WTC11 (cell line): ENCODE data around the gene USH2A. TPM values are rescaled to one million over a fixed set of nuclear protein-coding genes. Genes with fewer than 3 reads are reported as not detected.

ENCODE experiments used
- ATAC-seq: fragments of 200-7000 bp; cut with Tn5 transposase; 2 replicates; pipeline ENCODE4 v1.10.0; 2021; ENCODE audit warnings: mild to moderate bottlenecking, moderate library complexity
- CTCF ChIA-PET: fragments of 300-600 bp; sonication (Branson Sonifier 250); formaldehyde crosslinking; loops from one replicate; lab custom pipeline; 2021; ENCODE audit warnings: antibody characterized with exemption; lab: Charles Lee
- POLR2A ChIA-PET: fragments of 350-600 bp; sonication (Branson Sonifier 250); formaldehyde crosslinking; loops from one replicate; lab custom pipeline; 2021; ENCODE audit warnings: antibody characterized with exemption; lab: Charles Lee
- DNase-seq: peaks from one replicate; pipeline ENCODE4 v3.0.0; 2021; ENCODE audit warnings: low spot score
- H3K27ac Mint-ChIP-seq: 2 replicates; pipeline ENCODE4 v1.8.0; 2021; ENCODE audit warnings: mixed read lengths
- H3K27me3 Mint-ChIP-seq: 2 replicates; pipeline ENCODE4 v1.8.0; 2021; ENCODE audit warnings: low read depth, mild to moderate bottlenecking, moderate library complexity, mixed read lengths
- H3K36me3 Mint-ChIP-seq: 2 replicates; pipeline ENCODE4 v1.8.0; 2021; ENCODE audit warnings: mixed read lengths
- H3K4me1 Mint-ChIP-seq: 2 replicates; pipeline ENCODE4 v1.8.0; 2022; ENCODE audit warnings: mixed read lengths
- H3K4me3 Mint-ChIP-seq: 2 replicates; pipeline ENCODE4 v1.8.0; 2021; ENCODE audit warnings: mild to moderate bottlenecking, moderate library complexity, mixed read lengths
- H3K9me3 Mint-ChIP-seq: 2 replicates; pipeline ENCODE4 v1.8.0; 2021; ENCODE audit warnings: mixed read lengths
- AFF4 ChIP-seq: sonication (generic); formaldehyde crosslinking; IDR thresholded peaks from 2 replicates; pipeline ENCODE4 v1.8.1; 2023; ENCODE audit warnings: mild to moderate bottlenecking, missing genetic modification reagents, borderline replicate concordance
- ATF1 ChIP-seq: sonication (generic); formaldehyde crosslinking; IDR thresholded peaks from 2 replicates; pipeline ENCODE4 v1.8.1; 2023; ENCODE audit warnings: mild to moderate bottlenecking, moderate library complexity, missing genetic modification reagents
- CREB1 ChIP-seq: sonication (generic); formaldehyde crosslinking; IDR thresholded peaks from 2 replicates; pipeline ENCODE4 v1.8.0; 2023; ENCODE audit warnings: mild to moderate bottlenecking, missing genetic modification reagents
- CTCF ChIP-seq: fragments of 200-600 bp; IDR thresholded peaks from 2 replicates; pipeline ENCODE4 v1.8.0; 2022; ENCODE audit warnings: antibody characterized with exemption
- FOXK1 ChIP-seq: sonication (generic); formaldehyde crosslinking; IDR thresholded peaks from 2 replicates; pipeline ENCODE4 v1.8.0; 2022; ENCODE audit warnings: mild to moderate bottlenecking, moderate library complexity, missing genetic modification reagents
- JAZF1 ChIP-seq: fragments of 250-450 bp; sonication (Bioruptor Pico); IDR thresholded peaks from 2 replicates; pipeline ENCODE4 v1.9.0; 2021; ENCODE audit warnings: moderate library complexity, mild to moderate bottlenecking, inconsistent platforms
- JUN ChIP-seq: sonication (generic); formaldehyde crosslinking; IDR thresholded peaks from 2 replicates; pipeline ENCODE4 v1.8.0; 2023; ENCODE audit warnings: mild to moderate bottlenecking, missing genetic modification reagents
- MYBL2 ChIP-seq: sonication (generic); formaldehyde crosslinking; IDR thresholded peaks from 2 replicates; pipeline ENCODE4 v1.8.1; 2023; ENCODE audit warnings: mild to moderate bottlenecking, moderate library complexity, missing genetic modification reagents
- NFATC4 ChIP-seq: fragments of 250-450 bp; sonication (Bioruptor Pico); IDR thresholded peaks from 2 replicates; pipeline ENCODE4 v1.9.0; 2021; ENCODE audit warnings: mild to moderate bottlenecking
- RORB ChIP-seq: fragments of 250-450 bp; sonication (Bioruptor Pico); IDR thresholded peaks from 2 replicates; pipeline ENCODE4 v1.9.0; 2021; ENCODE audit warnings: mild to moderate bottlenecking
- SP1 ChIP-seq: sonication (generic); formaldehyde crosslinking; conservative IDR thresholded peaks from 2 replicates; pipeline ENCODE4 v1.8.1; 2022; ENCODE audit warnings: missing genetic modification reagents
- TEAD1 ChIP-seq: sonication (generic); formaldehyde crosslinking; IDR thresholded peaks from 2 replicates; pipeline ENCODE4 v1.8.0; 2022; ENCODE audit warnings: mild to moderate bottlenecking, missing genetic modification reagents
- TP53 ChIP-seq: sonication (generic); formaldehyde crosslinking; IDR thresholded peaks from 2 replicates; pipeline ENCODE4 v1.8.1; 2023; ENCODE audit warnings: mild to moderate bottlenecking, missing genetic modification reagents
- ZBTB21 ChIP-seq: sonication (generic); formaldehyde crosslinking; IDR thresholded peaks from 2 replicates; pipeline ENCODE4 v1.8.1; 2023; ENCODE audit warnings: mild to moderate bottlenecking, missing genetic modification reagents, borderline replicate concordance
- ZNF121 ChIP-seq: sonication (generic); formaldehyde crosslinking; IDR thresholded peaks from 2 replicates; pipeline ENCODE4 v1.8.0; 2023; ENCODE audit warnings: missing genetic modification reagents
- ZNF232 ChIP-seq: sonication (generic); formaldehyde crosslinking; IDR thresholded peaks from 2 replicates; pipeline ENCODE4 v1.8.0; 2022; ENCODE audit warnings: mild to moderate bottlenecking, missing genetic modification reagents
- ZNF423 ChIP-seq: fragments of 250-450 bp; sonication (Bioruptor Pico); IDR thresholded peaks from 2 replicates; pipeline ENCODE4 v2.1.2; 2022; ENCODE audit warnings: mild to moderate bottlenecking, moderate library complexity
- total RNA-seq: library from RNA; stranded (reverse); gene quantifications from 3 replicates; pipeline ENCODE4 v1.2.3, GENCODE V29; 2021
- TF ChIP-seq, protein P1 (sequence below): sonication (generic); formaldehyde crosslinking; IDR thresholded peaks from 2 replicates; pipeline ENCODE4 v1.8.0; 2022; ENCODE audit warnings: mild to moderate bottlenecking, missing genetic modification reagents
- TF ChIP-seq, protein P2 (sequence below): fragments of 250-450 bp; sonication (Bioruptor Pico); IDR thresholded peaks from 2 replicates; pipeline ENCODE4 v1.8.0; 2021; ENCODE audit warnings: mild to moderate bottlenecking
- TF ChIP-seq, protein P3 (sequence below): sonication (generic); formaldehyde crosslinking; IDR thresholded peaks from 2 replicates; pipeline ENCODE4 v1.8.1; 2022; ENCODE audit warnings: mild to moderate bottlenecking, missing genetic modification reagents, moderate library complexity, borderline replicate concordance
- TF ChIP-seq, protein P4 (sequence below): sonication (generic); formaldehyde crosslinking; IDR thresholded peaks from 2 replicates; pipeline ENCODE4 v1.8.0; 2023; ENCODE audit warnings: mild to moderate bottlenecking, missing genetic modification reagents
- TF ChIP-seq, protein P5 (sequence below): sonication (generic); formaldehyde crosslinking; IDR thresholded peaks from 2 replicates; pipeline ENCODE4 v1.8.0; 2023; ENCODE audit warnings: missing genetic modification reagents

USH2A gene
- total RNA-seq, 1 experiment from 2014 or later = 0.37 TPM

DNA sequence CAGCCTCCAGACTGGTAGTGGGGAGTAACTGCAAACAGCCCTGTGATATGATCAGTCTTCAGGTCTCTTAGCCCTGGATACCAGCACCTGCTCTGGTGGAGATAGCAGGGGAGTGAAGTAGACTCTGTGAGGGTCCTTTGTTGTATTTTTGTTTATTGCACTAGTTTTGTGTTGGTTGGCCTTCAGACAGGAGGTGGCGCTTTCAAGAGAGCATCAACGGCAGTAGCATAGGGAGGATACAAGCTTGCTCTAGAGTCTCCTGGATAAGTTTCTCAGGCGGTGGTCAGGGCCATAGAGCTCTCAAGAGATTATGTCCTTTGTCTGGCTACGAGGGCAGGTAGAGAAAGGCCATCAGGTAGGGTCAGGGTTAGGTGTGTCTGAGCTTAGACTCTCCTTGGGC, 116.4 kb downstream of the USH2A start (continued):
- TF ChIP-seq, protein P1, sequence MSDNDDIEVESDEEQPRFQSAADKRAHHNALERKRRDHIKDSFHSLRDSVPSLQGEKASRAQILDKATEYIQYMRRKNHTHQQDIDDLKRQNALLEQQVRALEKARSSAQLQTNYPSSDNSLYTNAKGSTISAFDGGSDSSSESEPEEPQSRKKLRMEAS (CRISPR knock-in tag) = no peak
- TF ChIP-seq NFATC4 (no peak), SP1 (no peak), ZNF121 (CRISPR knock-in tag) (no peak), ZNF232 (CRISPR knock-in tag) (no peak), ZBTB21 (no peak), TP53 (CRISPR knock-in tag) (no peak), CREB1 (no peak), ATF1 (CRISPR knock-in tag) (no peak)
- TF ChIP-seq, protein P2, sequence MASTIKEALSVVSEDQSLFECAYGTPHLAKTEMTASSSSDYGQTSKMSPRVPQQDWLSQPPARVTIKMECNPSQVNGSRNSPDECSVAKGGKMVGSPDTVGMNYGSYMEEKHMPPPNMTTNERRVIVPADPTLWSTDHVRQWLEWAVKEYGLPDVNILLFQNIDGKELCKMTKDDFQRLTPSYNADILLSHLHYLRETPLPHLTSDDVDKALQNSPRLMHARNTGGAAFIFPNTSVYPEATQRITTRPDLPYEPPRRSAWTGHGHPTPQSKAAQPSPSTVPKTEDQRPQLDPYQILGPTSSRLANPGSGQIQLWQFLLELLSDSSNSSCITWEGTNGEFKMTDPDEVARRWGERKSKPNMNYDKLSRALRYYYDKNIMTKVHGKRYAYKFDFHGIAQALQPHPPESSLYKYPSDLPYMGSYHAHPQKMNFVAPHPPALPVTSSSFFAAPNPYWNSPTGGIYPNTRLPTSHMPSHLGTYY = no peak
- TF ChIP-seq, protein P3, sequence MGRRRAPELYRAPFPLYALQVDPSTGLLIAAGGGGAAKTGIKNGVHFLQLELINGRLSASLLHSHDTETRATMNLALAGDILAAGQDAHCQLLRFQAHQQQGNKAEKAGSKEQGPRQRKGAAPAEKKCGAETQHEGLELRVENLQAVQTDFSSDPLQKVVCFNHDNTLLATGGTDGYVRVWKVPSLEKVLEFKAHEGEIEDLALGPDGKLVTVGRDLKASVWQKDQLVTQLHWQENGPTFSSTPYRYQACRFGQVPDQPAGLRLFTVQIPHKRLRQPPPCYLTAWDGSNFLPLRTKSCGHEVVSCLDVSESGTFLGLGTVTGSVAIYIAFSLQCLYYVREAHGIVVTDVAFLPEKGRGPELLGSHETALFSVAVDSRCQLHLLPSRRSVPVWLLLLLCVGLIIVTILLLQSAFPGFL (CRISPR knock-in tag) = no peak

DNA sequence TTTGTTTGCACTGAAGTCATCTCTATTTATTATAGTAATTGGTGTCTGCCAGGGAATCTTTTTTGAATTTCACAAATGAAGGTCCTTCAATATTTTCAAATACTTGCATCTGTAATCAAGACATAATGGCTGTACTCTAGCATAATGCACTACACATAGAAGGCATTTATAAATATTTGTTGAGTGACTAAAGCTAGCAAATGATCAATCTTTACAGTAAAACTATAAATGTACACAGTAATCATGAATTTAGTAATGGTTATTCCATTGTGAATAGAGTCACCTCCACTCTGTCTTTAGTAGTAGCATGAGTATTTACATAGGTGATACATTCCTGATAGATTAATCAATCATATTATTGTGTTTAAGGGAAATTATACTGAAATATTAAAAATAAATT, 119.6 kb downstream of the USH2A start:
- ChIA-PET POLR2A (no interaction called here), CTCF (no interaction called here)
- ATAC-seq (no peak), DNase-seq (no peak)
- Mint-ChIP-seq H3K4me3 (no peak overlapping the region), H3K27ac (no peak overlapping the region), H3K9me3 (peaks cover 10% of the 10 kb centered on the region; the same call in 1 of the 2 replicates), H3K4me1 (peaks cover 20% of the 10 kb centered on the region), H3K27me3 (no peaks in the 10 kb centered on the region), H3K36me3 (no peaks in the 10 kb centered on the region)
- no peak for TF ChIP-seq JAZF1
- no peak for TF ChIP-seq JUN (CRISPR knock-in tag)
- TF ChIP-seq, protein P4, sequence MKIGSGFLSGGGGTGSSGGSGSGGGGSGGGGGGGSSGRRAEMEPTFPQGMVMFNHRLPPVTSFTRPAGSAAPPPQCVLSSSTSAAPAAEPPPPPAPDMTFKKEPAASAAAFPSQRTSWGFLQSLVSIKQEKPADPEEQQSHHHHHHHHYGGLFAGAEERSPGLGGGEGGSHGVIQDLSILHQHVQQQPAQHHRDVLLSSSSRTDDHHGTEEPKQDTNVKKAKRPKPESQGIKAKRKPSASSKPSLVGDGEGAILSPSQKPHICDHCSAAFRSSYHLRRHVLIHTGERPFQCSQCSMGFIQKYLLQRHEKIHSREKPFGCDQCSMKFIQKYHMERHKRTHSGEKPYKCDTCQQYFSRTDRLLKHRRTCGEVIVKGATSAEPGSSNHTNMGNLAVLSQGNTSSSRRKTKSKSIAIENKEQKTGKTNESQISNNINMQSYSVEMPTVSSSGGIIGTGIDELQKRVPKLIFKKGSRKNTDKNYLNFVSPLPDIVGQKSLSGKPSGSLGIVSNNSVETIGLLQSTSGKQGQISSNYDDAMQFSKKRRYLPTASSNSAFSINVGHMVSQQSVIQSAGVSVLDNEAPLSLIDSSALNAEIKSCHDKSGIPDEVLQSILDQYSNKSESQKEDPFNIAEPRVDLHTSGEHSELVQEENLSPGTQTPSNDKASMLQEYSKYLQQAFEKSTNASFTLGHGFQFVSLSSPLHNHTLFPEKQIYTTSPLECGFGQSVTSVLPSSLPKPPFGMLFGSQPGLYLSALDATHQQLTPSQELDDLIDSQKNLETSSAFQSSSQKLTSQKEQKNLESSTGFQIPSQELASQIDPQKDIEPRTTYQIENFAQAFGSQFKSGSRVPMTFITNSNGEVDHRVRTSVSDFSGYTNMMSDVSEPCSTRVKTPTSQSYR (CRISPR knock-in tag) = no peak

GRCh38 chr1:216293683-216294082, 129.6 kb downstream of the USH2A start:
- ChIA-PET CTCF (no interaction called here), POLR2A (no interaction called here)
- H3K36me3 Mint-ChIP-seq = no peaks in the 10 kb centered on the region
- no peak overlapping the region for H3K4me3 Mint-ChIP-seq
- no peak overlapping the region for H3K27ac Mint-ChIP-seq
- no peaks in the 10 kb centered on the region for H3K27me3 Mint-ChIP-seq
- ATAC-seq = no peak
- 0 out of 2 replicates have a peak, but pooled peaks cover 3% of the 10 kb centered on the region for H3K9me3 Mint-ChIP-seq
- peaks cover 10% of the 10 kb centered on the region for H3K4me1 Mint-ChIP-seq
- DNase-seq = no peak
- TF ChIP-seq MYBL2 (CRISPR knock-in tag) (no peak), CTCF (no peak), FOXK1 (CRISPR knock-in tag) (no peak), SP1 (no peak), ZNF423 (CRISPR knock-in tag) (no peak), RORB (CRISPR knock-in tag) (no peak), AFF4 (CRISPR knock-in tag) (no peak), ZNF121 (CRISPR knock-in tag) (no peak), TEAD1 (no peak)
- TF ChIP-seq, protein P1 (CRISPR knock-in tag) = no peak
- TF ChIP-seq, protein P5, sequence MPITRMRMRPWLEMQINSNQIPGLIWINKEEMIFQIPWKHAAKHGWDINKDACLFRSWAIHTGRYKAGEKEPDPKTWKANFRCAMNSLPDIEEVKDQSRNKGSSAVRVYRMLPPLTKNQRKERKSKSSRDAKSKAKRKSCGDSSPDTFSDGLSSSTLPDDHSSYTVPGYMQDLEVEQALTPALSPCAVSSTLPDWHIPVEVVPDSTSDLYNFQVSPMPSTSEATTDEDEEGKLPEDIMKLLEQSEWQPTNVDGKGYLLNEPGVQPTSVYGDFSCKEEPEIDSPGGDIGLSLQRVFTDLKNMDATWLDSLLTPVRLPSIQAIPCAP (CRISPR knock-in tag) = no peak
- TF ChIP-seq, protein P2 = no peak
